Measurements from ENCODE around the gene SNRPB2.

The SNRPB2 gene

GRCh38 chr20:16747291-16747811 is 17.5 kb downstream of the SNRPB2 start:
- Histone ChIP-seq H3K9me3 (no peaks in the 10 kb centered on the region), H3K4me3 (no peak overlapping the region), H3K4me1 (no peaks in the 10 kb centered on the region), H3K36me3 (replicated peaks) (no peaks in the 10 kb centered on the region), H3K27me3 (ENCODE audit: low read depth) (peaks cover 13% of the 10 kb centered on the region)
- DNase-seq (ENCODE audit: low spot score in 2 of 2), result no peak
- in situ Hi-C loops (cut with MboI; ENCODE audit: low sequenced_read_pairs), result no loop called here

- no peak for DNase-seq (ENCODE audit: low spot score in 2 of 2)
- in situ Hi-C loops (cut with MboI; ENCODE audit: low sequenced_read_pairs), result no loop called here
- Histone ChIP-seq H3K4me1 (no peaks in the 10 kb centered on the region), H3K27me3 (ENCODE audit: low read depth) (peaks cover 13% of the 10 kb centered on the region), H3K4me3 (no peak within 1 kb of the TSS), H3K9me3 (no peaks in the 10 kb centered on the region), H3K36me3 (replicated peaks) (no peaks in the 10 kb centered on the region)
These were observed 18.6 kb downstream of the SNRPB2 start, which contains the start of gene OTOR for GRCh38 chr20:16748308-16748900. Gene OTOR, plus strand, starts transcription at chr20:16748358. Its CDS starts 44 bp downstream, at chr20:16748402.

GRCh38 chr20:16749573-16749972 is 19.7 kb downstream of the SNRPB2 start:
- Histone ChIP-seq H3K4me3 (no peak overlapping the region), H3K9me3 (no peaks in the 10 kb centered on the region), H3K4me1 (no peaks in the 10 kb centered on the region), H3K36me3 (replicated peaks) (no peaks in the 10 kb centered on the region), H3K27me3 (ENCODE audit: low read depth) (peaks cover 13% of the 10 kb centered on the region)
- peak in 1 of 2 experiments; percentile 42 for DNase-seq (ENCODE audit: low spot score in 2 of 2)
- in situ Hi-C loops (cut with MboI; ENCODE audit: low sequenced_read_pairs), result no loop called here

GRCh38 chr20:16752082-16752481 is 22.3 kb downstream of the SNRPB2 start:
- H3K4me1 ChIP-seq, result no peaks in the 10 kb centered on the region
- no peaks in the 10 kb centered on the region for H3K9me3 ChIP-seq
- in situ Hi-C loops (cut with MboI; ENCODE audit: low sequenced_read_pairs), result no loop called here

GRCh38 chr20:16752901-16753300 is 23.1 kb downstream of the SNRPB2 start:
- Histone ChIP-seq H3K27me3 (ENCODE audit: low read depth) (peaks cover 13% of the 10 kb centered on the region), H3K36me3 (replicated peaks) (no peaks in the 10 kb centered on the region), H3K4me1 (no peaks in the 10 kb centered on the region), H3K9me3 (no peaks in the 10 kb centered on the region), H3K4me3 (no peak overlapping the region)
- in situ Hi-C loops (cut with MboI; ENCODE audit: low sequenced_read_pairs), result no loop called here
- no peak for DNase-seq (ENCODE audit: low spot score in 2 of 2)

More at GRCh38 chr20:16752082-16752481, 22.3 kb downstream of the SNRPB2 start:
- no peak overlapping the region for H3K4me3 ChIP-seq
- H3K36me3 ChIP-seq (replicated peaks), result no peaks in the 10 kb centered on the region
- peaks cover 13% of the 10 kb centered on the region for H3K27me3 ChIP-seq (ENCODE audit: low read depth)
- DNase-seq (ENCODE audit: low spot score in 2 of 2), result no peak

GRCh38 chr20:16758454-16759180 is 28.8 kb downstream of the SNRPB2 start:
- in situ Hi-C loops (cut with MboI; ENCODE audit: low sequenced_read_pairs), result no loop called here
- Histone ChIP-seq H3K9me3 (no peaks in the 10 kb centered on the region), H3K27me3 (ENCODE audit: low read depth) (peaks cover under 1% of the 10 kb centered on the region), H3K4me3 (no peak overlapping the region), H3K36me3 (replicated peaks) (no peaks in the 10 kb centered on the region), H3K4me1 (no peaks in the 10 kb centered on the region)
- DNase-seq (ENCODE audit: low spot score in 2 of 2), result no peak

- no peaks in the 10 kb centered on the region for H3K4me1 ChIP-seq
- no peak for DNase-seq (ENCODE audit: low spot score in 2 of 2)
- no peaks in the 10 kb centered on the region for H3K9me3 ChIP-seq
- peaks cover 4% of the 10 kb centered on the region for H3K27me3 ChIP-seq (ENCODE audit: low read depth)
- H3K4me3 ChIP-seq, result no peak overlapping the region
- in situ Hi-C loops (cut with MboI; ENCODE audit: low sequenced_read_pairs), result no loop called here
- no peaks in the 10 kb centered on the region for H3K36me3 ChIP-seq (replicated peaks)
These were observed 29.3 kb downstream of the SNRPB2 start for GRCh38 chr20:16759181-16759563.

GRCh38 chr20:16760431-16761304 is 30.8 kb downstream of the SNRPB2 start:
- Histone ChIP-seq H3K27me3 (ENCODE audit: low read depth) (peaks cover 4% of the 10 kb centered on the region), H3K4me3 (no peak overlapping the region), H3K4me1 (no peaks in the 10 kb centered on the region), H3K9me3 (no peaks in the 10 kb centered on the region), H3K36me3 (replicated peaks) (no peaks in the 10 kb centered on the region)
- DNase-seq (ENCODE audit: low spot score in 2 of 2), result no peak
- in situ Hi-C loops (cut with MboI; ENCODE audit: low sequenced_read_pairs), result no loop called here

- in situ Hi-C loops (cut with MboI; ENCODE audit: low sequenced_read_pairs), result no loop called here
- H3K4me1 ChIP-seq, result no peaks in the 10 kb centered on the region
- DNase-seq (ENCODE audit: low spot score in 2 of 2), result peak; percentile 52 to 57
These were observed 31.5 kb downstream of the SNRPB2 start for GRCh38 chr20:16761305-16761829.

GRCh38 chr20:16764560-16764959 is 34.7 kb downstream of the SNRPB2 start:
- no peaks in the 10 kb centered on the region for H3K4me1 ChIP-seq
- peaks cover 4% of the 10 kb centered on the region for H3K27me3 ChIP-seq (ENCODE audit: low read depth)
- DNase-seq (ENCODE audit: low spot score in 2 of 2), result no peak
- in situ Hi-C loops (cut with MboI; ENCODE audit: low sequenced_read_pairs), result no loop called here
- no peaks in the 10 kb centered on the region for H3K36me3 ChIP-seq (replicated peaks)
- no peaks in the 10 kb centered on the region for H3K9me3 ChIP-seq
- no peak overlapping the region for H3K4me3 ChIP-seq

More at GRCh38 chr20:16761305-16761829, 31.5 kb downstream of the SNRPB2 start:
- no peak overlapping the region for H3K4me3 ChIP-seq
- peaks cover 4% of the 10 kb centered on the region for H3K27me3 ChIP-seq (ENCODE audit: low read depth)
- H3K36me3 ChIP-seq (replicated peaks), result no peaks in the 10 kb centered on the region
- no peaks in the 10 kb centered on the region for H3K9me3 ChIP-seq

- in situ Hi-C loops (cut with MboI; ENCODE audit: low sequenced_read_pairs), result no loop called here
- no peak for DNase-seq (ENCODE audit: low spot score in 2 of 2)
- Histone ChIP-seq H3K4me1 (no peaks in the 10 kb centered on the region), H3K27me3 (ENCODE audit: low read depth) (no peaks in the 10 kb centered on the region; the same call in 1 of the 2 replicates), H3K4me3 (no peak overlapping the region), H3K9me3 (no peaks in the 10 kb centered on the region), H3K36me3 (replicated peaks) (no peaks in the 10 kb centered on the region)
These were observed 41.4 kb downstream of the SNRPB2 start for GRCh38 chr20:16771213-16771612.

- Histone ChIP-seq H3K4me1 (no peaks in the 10 kb centered on the region), H3K36me3 (replicated peaks) (no peaks in the 10 kb centered on the region), H3K9me3 (no peaks in the 10 kb centered on the region), H3K4me3 (no peak overlapping the region), H3K27me3 (ENCODE audit: low read depth) (no peaks in the 10 kb centered on the region)
- no peak for DNase-seq (ENCODE audit: low spot score in 2 of 2)
- in situ Hi-C loops (cut with MboI; ENCODE audit: low sequenced_read_pairs), result no loop called here
These were observed 46.1 kb downstream of the SNRPB2 start for GRCh38 chr20:16775961-16776360.

GRCh38 chr20:16777126-16777525 is 47.3 kb downstream of the SNRPB2 start:
- in situ Hi-C loops (cut with MboI; ENCODE audit: low sequenced_read_pairs), result no loop called here
- no peaks in the 10 kb centered on the region for H3K27me3 ChIP-seq (ENCODE audit: low read depth)
- H3K4me3 ChIP-seq, result no peak overlapping the region
- no peaks in the 10 kb centered on the region for H3K4me1 ChIP-seq
- no peak for DNase-seq (ENCODE audit: low spot score in 2 of 2)
- no peaks in the 10 kb centered on the region; the same call in 1 of the 2 replicates for H3K9me3 ChIP-seq
- H3K36me3 ChIP-seq (replicated peaks), result no peaks in the 10 kb centered on the region

Data from HAP-1 (cell line).